ENCODE results near the gene RUNX3.

Gene RUNX3

GRCh38 chr1:24948079-24948827, 18.2 kb upstream of the RUNX3 start:
- no peak for DNase-seq

- no peak for DNase-seq
These were observed 17.0 kb upstream of the RUNX3 start for GRCh38 chr1:24946861-24947658.

DNA sequence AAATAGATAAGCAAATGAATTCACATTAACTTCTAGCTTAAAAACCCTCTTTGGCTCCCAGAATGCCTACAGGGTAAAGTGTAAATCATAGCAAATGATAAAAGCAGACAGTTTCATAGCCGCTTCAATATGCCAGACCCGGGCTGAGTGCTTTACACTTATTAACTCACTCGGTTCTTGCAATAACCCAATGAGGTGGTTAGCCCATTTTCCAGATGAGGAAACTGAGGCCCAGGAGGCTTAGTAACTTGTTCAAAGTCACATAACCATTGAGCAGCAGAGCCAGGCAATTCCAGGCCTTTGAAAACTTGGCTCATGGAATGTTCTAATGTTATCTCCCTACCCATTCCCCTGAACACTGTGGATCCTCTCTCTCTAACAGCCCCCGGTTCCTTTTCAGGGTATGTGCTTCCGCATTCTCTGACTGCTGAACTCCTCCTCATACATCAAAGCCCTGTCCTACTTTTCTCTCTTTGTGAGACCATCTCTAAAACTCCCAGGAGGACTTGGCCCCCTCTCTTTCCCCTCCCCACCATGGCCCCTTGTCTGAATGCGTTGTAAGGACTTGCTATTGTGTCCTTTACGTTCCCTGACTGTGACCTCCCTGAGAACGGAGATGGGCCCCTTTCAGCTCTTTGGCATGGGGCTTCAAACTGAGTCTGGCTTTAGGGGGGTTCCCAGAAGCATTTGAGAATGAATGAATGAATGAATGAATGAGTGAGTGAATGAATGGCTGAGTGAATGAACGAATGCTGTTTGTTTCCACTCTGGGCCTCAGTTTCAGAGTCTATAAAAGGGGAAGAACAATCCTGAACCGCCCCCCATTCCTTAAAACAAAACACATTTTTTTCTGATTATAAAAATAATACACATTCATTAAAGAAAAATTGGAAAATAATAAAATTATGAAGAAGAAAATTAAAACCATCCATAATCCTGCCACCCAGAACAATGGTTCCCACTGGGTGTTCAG, 15.6 kb upstream of the RUNX3 start:
- DNase-seq = no peak

- DNase-seq = no peak
These were observed 14.2 kb upstream of the RUNX3 start for GRCh38 chr1:24944318-24944717.

DNA sequence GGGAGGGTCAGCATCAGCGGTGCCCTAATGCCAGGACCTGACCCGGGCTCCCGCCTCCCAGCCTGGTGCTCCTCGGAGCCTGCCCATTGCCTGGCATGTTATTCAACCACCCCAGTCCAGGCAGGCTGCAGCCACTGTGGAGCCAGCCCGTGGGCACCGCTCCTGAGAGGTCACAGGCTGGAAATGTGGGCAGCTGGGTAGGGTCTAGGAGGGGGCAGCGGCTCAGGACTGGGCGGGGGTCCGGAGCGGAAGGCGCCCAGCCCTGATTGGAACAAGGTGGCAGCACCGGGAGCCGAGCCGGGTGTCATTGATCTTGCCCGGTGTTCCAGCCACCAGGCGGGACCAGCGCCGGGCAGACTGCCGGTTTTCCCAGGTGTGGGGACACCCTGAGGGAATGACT, 12.7 kb upstream of the RUNX3 start:
- DNase-seq = no peak

DNA sequence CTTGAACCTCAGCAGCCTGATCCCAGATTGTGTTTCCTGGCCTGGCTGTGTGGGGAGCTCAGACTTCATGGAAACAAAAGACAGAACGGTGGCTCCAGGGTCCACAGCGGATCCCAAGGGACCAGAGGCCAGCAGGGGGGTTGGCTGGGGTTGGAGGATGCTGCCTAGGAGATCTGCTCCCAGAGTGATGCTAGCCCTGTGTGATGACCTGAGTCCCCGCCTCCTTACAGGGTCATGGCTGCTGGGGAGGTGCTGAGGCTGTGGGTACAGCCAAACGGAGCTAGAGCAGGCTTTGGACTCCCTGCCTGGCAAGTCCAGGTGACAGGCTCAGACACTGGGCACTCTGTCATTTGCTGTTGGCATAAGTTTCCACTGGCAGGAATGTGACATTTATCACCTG, 11.5 kb upstream of the RUNX3 start:
- no peak for DNase-seq

GRCh38 chr1:24940231-24940630, 10.2 kb upstream of the RUNX3 start:
- no peak for DNase-seq

GRCh38 chr1:24939675-24940193, 9.7 kb upstream of the RUNX3 start:
- no peak for DNase-seq

GRCh38 chr1:24939040-24939674, 9.1 kb upstream of the RUNX3 start:
- DNase-seq = no peak

- DNase-seq = no peak
These were observed 8.2 kb upstream of the RUNX3 start for GRCh38 chr1:24938276-24938675.

GRCh38 chr1:24936684-24937083, 6.6 kb upstream of the RUNX3 start:
- no peak for DNase-seq

- DNase-seq = no peak
These were observed 5.8 kb upstream of the RUNX3 start for GRCh38 chr1:24935615-24936484.

DNA sequence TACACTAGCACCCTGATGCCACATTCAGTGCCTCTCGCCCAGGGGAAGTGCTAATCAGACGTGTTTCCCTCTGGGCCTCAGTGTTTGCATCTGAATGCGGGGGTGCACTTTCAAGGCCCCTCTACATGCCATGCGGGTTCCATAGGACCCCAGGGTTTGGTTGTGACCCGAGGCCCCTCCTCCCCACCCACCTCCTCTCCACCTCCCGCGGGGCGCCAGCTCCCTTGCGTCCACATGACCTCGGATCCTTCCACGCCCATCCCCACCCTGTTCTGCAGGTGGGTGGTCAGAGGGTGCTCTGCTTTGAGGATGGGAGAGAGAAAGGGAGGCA, 5.1 kb upstream of the RUNX3 start:
- no peak for DNase-seq

DNA sequence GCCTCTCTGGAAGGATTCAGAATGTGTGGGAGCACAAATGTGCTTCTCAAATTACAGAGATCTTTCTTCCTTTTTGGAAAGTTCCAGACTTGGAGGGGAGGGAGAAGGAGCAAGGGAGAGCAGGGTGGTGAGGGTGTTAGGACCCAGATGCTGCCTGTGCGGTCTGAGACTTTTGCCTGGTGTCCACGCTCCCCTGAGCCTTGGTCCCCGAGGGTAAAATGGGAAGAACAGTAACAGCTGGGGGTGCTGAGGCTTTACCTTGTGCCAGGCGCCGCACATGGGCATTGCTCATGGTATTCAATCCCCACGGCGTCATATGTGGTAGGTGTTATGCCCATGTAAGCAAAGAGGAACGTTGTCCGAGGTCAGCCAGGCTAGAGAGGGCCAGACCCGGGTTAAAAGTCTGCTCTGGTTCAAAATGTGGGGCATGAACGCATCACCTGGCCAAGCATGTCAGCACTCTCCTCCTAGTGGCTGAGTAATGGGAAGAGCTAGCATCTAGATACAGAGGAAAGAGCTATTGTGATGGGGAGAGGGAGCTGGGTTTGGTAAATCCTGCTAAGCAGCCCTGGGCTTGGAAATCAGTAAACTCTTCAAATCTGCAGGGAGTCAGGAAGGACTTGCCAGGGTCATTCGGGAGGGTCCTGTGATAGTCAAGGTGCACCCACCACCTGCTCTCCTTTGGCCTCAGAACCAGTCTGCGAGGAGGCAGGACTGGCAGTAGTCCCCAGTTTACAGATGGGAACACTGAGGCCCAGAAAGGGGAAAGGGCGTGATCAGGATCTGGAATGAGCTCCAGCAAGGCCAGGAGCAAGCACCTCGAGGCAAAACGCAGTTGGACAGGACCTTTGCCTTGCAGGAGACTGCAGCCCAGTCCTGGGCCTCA, 4.5 kb upstream of the RUNX3 start:
- DNase-seq = no peak

DNA sequence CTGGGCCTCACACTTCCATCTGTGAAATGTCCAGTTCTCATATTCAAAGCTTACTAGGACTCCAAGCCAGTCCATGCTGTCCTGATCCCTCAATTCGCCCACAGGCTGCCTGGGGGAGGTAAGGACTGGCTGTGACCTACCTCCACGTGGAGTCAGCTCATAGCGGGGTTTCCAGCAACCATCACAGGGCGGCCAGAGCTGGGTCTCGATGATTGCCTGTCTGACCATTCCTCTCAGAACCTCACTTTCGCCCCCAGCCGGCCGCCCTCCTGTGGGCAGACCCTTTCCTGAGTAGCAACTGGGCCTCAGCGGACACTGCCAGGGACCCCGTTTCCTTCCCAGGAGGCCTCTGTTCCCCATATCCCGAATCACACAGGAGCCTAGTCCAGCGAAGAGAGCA, 3.4 kb upstream of the RUNX3 start:
- DNase-seq = no peak

DNA sequence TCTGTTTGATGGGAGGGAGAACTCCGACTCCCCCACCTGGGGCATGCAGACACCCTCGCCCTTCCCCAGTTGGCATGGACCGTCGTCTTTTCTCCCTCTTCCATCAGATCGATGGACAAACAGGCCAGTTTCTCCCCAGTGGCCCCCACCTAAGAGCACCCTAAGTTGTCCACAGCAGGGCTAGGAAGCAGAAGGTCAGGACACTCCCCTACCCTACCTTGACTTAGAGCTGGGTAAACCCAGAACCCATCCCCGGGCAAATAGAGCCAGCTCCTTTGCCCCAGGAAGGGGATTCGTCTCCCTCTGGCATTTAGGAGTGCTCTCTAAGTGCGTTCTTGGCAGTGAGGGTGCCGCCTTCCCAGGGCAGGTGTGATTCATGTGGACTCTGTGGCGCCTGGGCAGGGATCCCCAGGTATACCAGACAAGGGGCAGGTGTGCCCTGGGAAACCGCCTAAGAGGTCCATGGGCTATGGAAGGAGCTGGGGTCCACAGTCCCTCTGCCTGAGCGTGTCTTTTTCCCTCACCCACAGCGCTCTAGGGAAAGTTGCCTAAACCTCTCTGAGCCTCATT, 2.7 kb upstream of the RUNX3 start:
- no peak for DNase-seq

DNA sequence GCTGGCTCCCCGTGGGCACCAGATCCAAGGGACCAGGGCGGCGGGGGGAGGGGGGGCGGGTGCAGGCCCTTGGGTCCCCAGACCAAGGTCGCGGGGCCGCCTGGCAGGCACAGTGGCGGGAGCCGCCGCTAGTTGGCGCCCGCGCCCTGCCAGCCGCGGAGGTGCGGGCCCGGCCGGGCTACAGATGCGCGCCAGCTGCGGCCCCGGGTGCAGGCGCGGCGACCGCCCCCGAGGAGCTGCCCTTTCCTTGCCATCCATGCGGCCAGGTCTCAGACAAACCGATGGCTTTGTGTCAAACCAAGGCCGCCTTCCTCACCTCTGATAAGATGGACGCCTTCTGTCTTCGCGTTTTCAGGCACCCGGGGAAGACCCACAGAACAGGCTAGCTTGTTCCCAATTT, 2.2 kb upstream of the RUNX3 start:
- peak in 5 of 58 donors; percentile 6 to 21 (median 10) for DNase-seq

DNA sequence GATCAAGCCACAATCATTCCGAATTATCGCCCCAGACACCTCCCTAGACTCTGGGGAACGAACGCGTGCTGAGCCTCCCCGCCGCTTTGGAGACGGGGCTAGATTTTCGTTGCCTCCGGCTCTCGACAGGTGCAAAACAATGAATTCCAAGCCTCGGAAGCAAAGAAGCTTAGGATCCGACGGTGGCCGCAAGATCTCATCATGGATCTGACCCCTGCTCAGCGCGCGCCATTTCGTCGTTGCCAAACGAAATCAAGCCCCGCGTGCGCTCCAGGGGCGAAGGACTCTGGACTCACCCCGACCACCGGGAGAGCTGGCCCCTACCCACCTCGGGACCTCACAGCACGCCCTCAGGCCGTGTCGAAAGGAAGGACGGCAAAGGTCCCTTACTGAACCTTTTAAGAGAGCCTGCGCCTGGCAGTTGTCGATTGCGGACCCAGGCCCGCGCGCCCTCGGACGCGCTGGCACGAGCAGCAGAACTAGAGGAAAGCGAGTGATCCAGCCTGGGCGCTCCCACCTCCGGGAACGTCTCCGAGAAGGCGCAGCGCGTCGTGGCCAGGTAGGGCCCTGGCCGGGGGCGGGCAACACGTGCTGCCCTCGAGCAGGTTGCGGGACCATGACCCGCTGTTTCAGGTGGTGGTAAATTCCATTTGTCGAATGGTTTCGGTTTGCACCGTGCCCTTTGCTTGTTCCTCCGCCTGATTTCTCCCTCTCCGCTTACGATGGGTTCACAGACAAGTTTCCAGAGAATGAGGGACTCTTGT, 1.6 kb upstream of the RUNX3 start:
- no peak for DNase-seq

Data from anterior cingulate cortex (tissue), 58 donors.